HepG2 (cell line): ENCODE measurements around the gene GJA9. TPM values are rescaled to one million over a fixed set of nuclear protein-coding genes. Genes with fewer than 3 reads are reported as not detected.

Experiments used
- FOSL2 ChIP-seq: sonication (generic); formaldehyde crosslinking; IDR thresholded peaks from 2 replicates; pipeline ENCODE4 v1.4.0; 2020; ENCODE audit warnings: missing genetic modification reagents
- HOXA3 ChIP-seq: sonication (generic); formaldehyde crosslinking; IDR thresholded peaks from 2 replicates; pipeline ENCODE4 v1.5.0; 2020; ENCODE audit warnings: missing genetic modification reagents
- JUND ChIP-seq: sonication (generic); formaldehyde crosslinking; IDR thresholded peaks from 2 replicates; pipeline ENCODE4 v1.8.0; 2022; ENCODE audit warnings: mild to moderate bottlenecking, missing genetic modification reagents
- polyA plus RNA-seq, 8 experiments: library from polyadenylated mRNA; depleted of rRNA in 3 of 8; stranded (reverse) in 7 of 8; unstranded in 1 of 8; fragments of >200 nt; fragmentation: Illumina TruSeq in 4 of 8; extraction: Trizol in 4 of 8; gene quantifications; 2 replicates each; pipeline versions ENCODE4 v1.2.1 to v1.2.3, GENCODE V29; 2011 to 2016; ENCODE audit warnings: low read depth in 4 of 8, missing spikeins in 1 of 8, mixed read lengths in 1 of 8; ENCODE audit not compliant: insufficient read depth in 1 of 8
- total RNA-seq, 5 experiments: library from RNA; depleted of rRNA; stranded (reverse); fragments of >200 nt; fragmentation: Illumina TruSeq; extraction: Trizol; gene quantifications; 2 replicates each; pipeline ENCODE4 v1.2.3, GENCODE V29; 2016; ENCODE audit warnings: low read depth in 1 of 5
- TF ChIP-seq, protein P1 (sequence below): sonication (generic); formaldehyde crosslinking; IDR thresholded peaks from 2 replicates; pipeline ENCODE4 v1.5.1; 2020; ENCODE audit warnings: mild to moderate bottlenecking, missing genetic modification reagents, borderline replicate concordance
- TF ChIP-seq, protein P2 (sequence below): sonication (generic); formaldehyde crosslinking; IDR thresholded peaks from 2 replicates; pipeline ENCODE4 v1.4.0; 2020; ENCODE audit warnings: mild to moderate bottlenecking, missing genetic modification reagents
- TF ChIP-seq, protein P3 (sequence below): sonication (generic); formaldehyde crosslinking; IDR thresholded peaks from 2 replicates; pipeline ENCODE4 v1.4.0; 2020; ENCODE audit warnings: mild to moderate bottlenecking, low read depth, missing genetic modification reagents
- TF ChIP-seq, protein P4 (sequence below), 2 experiments: fragments of 450-650 bp in 1 of 2; sonication (generic) in 1 of 2; formaldehyde crosslinking; IDR thresholded peaks; 2 replicates each; pipeline versions ENCODE4 v1.5.0 to v1.8.0; 2020 to 2022; ENCODE audit warnings: mild to moderate bottlenecking in 1 of 2, missing genetic modification reagents in 1 of 2
- TF ChIP-seq, protein P5 (sequence below): sonication (generic); formaldehyde crosslinking; IDR thresholded peaks from 2 replicates; pipeline ENCODE4 v1.4.0; 2020; ENCODE audit warnings: mild to moderate bottlenecking, missing genetic modification reagents

The GJA9 gene
- total and polyA plus RNA-seq, 2 of the 13 experiments (the other 11 are each of a cell fraction or from before 2014, with no cell fraction given) = 0.08 to 0.13 TPM

DNA sequence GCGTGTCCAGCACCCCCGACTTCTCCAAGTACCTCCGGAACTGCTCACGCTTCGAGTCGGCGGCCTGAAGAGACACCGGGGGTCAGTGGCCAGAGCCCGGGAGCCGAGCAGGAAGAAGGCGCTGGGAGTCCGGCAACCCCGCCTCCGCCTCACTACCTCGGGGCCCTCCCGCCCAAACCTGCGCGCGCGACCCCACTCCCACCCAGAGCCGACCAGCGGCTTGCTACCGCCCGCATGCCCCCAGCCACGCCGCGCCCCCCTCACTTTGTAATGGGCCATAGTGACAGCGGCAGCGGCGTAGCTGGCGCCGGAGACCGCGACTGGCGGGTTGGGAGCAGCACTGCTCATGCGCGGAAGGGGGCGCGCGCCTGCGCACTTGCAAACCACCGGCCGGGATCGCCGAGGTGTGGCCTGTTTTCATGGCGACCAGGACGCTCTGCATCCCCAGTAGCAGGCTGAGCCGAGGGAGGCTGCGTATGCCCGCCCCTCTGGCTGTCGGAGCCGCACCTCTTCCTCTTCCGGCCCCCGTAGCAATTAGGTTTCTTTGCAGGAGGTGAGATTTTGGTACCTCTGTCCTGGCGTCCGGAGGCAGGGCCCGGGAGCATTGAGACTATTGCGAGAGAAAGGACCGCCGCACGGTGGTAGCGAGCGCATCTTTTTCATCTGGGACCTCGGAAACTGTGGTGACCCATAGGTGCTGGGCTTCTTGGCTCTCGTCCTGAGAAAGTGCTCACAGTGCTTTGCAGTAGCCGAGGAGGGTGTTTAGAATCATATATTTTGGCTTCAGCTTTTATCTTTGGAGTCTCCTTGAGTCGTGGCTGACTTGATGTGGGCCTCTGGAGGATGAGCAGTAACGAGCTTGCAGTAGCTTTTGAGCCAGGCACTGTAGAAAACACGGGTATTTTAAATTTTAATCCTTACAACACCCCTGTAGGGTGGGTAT lies 8.1 kb downstream of the GJA9 start, which contains the start of gene MYCBP (continued):
- TF ChIP-seq, protein P1, sequence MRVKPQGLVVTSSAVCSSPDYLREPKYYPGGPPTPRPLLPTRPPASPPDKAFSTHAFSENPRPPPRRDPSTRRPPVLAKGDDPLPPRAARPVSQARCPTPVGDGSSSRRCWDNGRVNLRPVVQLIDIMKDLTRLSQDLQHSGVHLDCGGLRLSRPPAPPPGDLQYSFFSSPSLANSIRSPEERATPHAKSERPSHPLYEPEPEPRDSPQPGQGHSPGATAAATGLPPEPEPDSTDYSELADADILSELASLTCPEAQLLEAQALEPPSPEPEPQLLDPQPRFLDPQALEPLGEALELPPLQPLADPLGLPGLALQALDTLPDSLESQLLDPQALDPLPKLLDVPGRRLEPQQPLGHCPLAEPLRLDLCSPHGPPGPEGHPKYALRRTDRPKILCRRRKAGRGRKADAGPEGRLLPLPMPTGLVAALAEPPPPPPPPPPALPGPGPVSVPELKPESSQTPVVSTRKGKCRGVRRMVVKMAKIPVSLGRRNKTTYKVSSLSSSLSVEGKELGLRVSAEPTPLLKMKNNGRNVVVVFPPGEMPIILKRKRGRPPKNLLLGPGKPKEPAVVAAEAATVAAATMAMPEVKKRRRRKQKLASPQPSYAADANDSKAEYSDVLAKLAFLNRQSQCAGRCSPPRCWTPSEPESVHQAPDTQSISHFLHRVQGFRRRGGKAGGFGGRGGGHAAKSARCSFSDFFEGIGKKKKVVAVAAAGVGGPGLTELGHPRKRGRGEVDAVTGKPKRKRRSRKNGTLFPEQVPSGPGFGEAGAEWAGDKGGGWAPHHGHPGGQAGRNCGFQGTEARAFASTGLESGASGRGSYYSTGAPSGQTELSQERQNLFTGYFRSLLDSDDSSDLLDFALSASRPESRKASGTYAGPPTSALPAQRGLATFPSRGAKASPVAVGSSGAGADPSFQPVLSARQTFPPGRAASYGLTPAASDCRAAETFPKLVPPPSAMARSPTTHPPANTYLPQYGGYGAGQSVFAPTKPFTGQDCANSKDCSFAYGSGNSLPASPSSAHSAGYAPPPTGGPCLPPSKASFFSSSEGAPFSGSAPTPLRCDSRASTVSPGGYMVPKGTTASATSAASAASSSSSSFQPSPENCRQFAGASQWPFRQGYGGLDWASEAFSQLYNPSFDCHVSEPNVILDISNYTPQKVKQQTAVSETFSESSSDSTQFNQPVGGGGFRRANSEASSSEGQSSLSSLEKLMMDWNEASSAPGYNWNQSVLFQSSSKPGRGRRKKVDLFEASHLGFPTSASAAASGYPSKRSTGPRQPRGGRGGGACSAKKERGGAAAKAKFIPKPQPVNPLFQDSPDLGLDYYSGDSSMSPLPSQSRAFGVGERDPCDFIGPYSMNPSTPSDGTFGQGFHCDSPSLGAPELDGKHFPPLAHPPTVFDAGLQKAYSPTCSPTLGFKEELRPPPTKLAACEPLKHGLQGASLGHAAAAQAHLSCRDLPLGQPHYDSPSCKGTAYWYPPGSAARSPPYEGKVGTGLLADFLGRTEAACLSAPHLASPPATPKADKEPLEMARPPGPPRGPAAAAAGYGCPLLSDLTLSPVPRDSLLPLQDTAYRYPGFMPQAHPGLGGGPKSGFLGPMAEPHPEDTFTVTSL (CRISPR knock-in tag) = no peak
- TF ChIP-seq FOSL2 (CRISPR knock-in tag) (no peak), HOXA3 (peak; percentile 69), JUND (CRISPR knock-in tag) (no peak)
- TF ChIP-seq, protein P2, sequence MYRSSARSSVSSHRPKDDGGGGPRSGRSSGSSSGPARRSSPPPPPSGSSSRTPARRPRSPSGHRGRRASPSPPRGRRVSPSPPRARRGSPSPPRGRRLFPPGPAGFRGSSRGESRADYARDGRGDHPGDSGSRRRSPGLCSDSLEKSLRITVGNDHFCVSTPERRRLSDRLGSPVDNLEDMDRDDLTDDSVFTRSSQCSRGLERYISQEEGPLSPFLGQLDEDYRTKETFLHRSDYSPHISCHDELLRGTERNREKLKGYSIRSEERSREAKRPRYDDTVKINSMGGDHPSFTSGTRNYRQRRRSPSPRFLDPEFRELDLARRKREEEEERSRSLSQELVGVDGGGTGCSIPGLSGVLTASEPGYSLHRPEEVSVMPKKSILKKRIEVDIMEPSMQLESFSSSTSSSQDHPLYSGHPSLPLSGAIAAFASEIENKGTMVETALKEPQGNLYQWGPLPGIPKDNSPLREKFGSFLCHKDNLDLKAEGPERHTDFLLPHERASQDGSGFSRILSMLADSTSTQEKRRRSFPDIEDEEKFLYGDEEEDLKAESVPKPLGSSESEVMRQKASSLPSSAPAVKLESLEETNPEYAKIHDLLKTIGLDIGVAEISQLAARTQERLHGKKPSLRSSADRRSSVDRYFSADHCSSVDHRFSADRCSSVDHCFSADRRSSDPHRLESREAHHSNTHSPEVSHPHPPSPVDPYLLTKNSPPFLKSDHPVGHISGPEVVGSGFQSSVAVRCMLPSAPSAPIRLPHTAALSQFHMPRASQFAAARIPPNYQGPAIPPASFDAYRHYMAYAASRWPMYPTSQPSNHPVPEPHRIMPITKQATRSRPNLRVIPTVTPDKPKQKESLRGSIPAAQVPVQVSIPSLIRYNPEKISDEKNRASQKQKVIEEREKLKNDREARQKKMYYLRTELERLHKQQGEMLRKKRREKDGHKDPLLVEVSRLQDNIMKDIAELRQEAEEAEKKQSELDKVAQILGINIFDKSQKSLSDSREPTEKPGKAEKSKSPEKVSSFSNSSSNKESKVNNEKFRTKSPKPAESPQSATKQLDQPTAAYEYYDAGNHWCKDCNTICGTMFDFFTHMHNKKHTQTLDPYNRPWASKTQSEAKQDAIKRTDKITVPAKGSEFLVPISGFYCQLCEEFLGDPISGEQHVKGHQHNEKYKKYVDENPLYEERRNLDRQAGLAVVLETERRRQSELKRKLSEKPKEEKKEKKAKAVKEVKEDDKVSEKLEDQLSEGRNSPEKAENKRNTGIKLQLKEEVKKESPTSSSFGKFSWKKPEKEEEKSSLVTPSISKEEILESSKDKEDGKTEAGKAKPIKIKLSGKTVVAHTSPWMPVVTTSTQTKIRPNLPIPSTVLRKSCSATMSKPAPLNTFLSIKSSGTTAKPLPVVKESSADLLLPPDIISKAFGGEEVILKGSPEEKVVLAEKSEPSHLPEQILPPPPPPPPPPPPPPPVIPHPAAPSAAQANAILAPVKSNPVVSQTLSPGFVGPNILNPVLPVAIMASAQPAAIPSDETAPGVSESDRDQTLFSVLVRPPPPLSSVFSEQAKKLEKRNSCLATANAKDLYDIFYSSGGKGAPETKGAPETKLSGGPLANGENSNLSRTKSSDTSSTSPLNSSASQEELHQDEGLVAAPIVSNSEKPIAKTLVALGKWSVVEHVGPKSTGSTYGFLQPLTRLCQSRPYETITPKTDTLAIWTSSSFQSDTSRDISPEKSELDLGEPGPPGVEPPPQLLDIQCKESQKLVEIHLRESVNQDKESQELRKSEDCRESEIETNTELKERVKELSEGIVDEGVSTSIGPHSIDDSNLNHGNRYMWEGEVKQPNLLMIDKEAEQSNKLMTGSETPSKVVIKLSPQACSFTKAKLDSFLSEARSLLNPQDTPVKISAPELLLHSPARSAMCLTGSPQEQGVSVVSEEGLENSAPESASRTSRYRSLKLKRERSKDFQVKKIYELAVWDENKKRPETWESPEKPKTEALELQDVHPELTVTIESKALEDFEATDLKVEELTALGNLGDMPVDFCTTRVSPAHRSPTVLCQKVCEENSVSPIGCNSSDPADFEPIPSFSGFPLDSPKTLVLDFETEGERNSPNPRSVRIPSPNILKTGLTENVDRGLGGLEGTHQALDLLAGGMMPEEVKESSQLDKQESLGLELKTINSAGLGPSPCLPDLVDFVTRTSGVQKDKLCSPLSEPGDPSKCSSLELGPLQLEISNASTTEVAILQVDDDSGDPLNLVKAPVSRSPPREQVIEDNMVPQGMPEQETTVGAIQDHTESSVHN = no peak
- TF ChIP-seq, protein P3, sequence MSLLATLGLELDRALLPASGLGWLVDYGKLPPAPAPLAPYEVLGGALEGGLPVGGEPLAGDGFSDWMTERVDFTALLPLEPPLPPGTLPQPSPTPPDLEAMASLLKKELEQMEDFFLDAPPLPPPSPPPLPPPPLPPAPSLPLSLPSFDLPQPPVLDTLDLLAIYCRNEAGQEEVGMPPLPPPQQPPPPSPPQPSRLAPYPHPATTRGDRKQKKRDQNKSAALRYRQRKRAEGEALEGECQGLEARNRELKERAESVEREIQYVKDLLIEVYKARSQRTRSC (CRISPR knock-in tag) = no peak
- TF ChIP-seq, protein P4, sequence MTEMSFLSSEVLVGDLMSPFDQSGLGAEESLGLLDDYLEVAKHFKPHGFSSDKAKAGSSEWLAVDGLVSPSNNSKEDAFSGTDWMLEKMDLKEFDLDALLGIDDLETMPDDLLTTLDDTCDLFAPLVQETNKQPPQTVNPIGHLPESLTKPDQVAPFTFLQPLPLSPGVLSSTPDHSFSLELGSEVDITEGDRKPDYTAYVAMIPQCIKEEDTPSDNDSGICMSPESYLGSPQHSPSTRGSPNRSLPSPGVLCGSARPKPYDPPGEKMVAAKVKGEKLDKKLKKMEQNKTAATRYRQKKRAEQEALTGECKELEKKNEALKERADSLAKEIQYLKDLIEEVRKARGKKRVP (CRISPR knock-in tag; IDR thresholded peaks at IDR 0.05) = no peak
- TF ChIP-seq, protein P5, sequence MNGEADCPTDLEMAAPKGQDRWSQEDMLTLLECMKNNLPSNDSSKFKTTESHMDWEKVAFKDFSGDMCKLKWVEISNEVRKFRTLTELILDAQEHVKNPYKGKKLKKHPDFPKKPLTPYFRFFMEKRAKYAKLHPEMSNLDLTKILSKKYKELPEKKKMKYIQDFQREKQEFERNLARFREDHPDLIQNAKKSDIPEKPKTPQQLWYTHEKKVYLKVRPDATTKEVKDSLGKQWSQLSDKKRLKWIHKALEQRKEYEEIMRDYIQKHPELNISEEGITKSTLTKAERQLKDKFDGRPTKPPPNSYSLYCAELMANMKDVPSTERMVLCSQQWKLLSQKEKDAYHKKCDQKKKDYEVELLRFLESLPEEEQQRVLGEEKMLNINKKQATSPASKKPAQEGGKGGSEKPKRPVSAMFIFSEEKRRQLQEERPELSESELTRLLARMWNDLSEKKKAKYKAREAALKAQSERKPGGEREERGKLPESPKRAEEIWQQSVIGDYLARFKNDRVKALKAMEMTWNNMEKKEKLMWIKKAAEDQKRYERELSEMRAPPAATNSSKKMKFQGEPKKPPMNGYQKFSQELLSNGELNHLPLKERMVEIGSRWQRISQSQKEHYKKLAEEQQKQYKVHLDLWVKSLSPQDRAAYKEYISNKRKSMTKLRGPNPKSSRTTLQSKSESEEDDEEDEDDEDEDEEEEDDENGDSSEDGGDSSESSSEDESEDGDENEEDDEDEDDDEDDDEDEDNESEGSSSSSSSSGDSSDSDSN = peak; percentile 86
